PC-3 (cell line): ENCODE measurements around the gene AJAP1.

Source experiments
- EZH2 ChIP-seq: fragments of 300-600 bp; sonication (generic); IDR thresholded peaks from one replicate; pipeline ENCODE4 v1.6.1; 2017; ENCODE audit warnings: antibody characterized with exemption, mild to moderate bottlenecking, low read length; ENCODE audit not compliant: unreplicated experiment
- EZH2phosphoT487 ChIP-seq: fragments of 300-600 bp; sonication (generic); IDR thresholded peaks from 2 replicates; pipeline ENCODE4 v1.6.1; 2018; ENCODE audit warnings: mild to moderate bottlenecking, antibody characterized with exemption, low read length, borderline replicate concordance
- TF ChIP-seq, protein P1 (sequence below): fragments of 300-600 bp; sonication (generic); conservative IDR thresholded peaks from 2 replicates; pipeline ENCODE4 v1.5.1; 2017; ENCODE audit warnings: antibody characterized with exemption, low read depth, mild to moderate bottlenecking, low read length

GRCh38 chr1:4658643-4659628 lies 4.5 kb downstream of the AJAP1 start:
- TF ChIP-seq, protein P1, sequence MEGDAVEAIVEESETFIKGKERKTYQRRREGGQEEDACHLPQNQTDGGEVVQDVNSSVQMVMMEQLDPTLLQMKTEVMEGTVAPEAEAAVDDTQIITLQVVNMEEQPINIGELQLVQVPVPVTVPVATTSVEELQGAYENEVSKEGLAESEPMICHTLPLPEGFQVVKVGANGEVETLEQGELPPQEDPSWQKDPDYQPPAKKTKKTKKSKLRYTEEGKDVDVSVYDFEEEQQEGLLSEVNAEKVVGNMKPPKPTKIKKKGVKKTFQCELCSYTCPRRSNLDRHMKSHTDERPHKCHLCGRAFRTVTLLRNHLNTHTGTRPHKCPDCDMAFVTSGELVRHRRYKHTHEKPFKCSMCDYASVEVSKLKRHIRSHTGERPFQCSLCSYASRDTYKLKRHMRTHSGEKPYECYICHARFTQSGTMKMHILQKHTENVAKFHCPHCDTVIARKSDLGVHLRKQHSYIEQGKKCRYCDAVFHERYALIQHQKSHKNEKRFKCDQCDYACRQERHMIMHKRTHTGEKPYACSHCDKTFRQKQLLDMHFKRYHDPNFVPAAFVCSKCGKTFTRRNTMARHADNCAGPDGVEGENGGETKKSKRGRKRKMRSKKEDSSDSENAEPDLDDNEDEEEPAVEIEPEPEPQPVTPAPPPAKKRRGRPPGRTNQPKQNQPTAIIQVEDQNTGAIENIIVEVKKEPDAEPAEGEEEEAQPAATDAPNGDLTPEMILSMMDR: no peak
- TF ChIP-seq EZH2 (no peak), EZH2phosphoT487 (no peak)
